WTC11 (cell line): ENCODE measurements around the gene RGS7. TPM values are rescaled to one million over a fixed set of nuclear protein-coding genes. Genes with fewer than 3 reads are reported as not detected.

Experiments used
- ATAC-seq: fragments of 200-7000 bp; cut with Tn5 transposase; 2 replicates; pipeline ENCODE4 v1.10.0; 2021; ENCODE audit warnings: mild to moderate bottlenecking, moderate library complexity
- CTCF ChIA-PET: fragments of 300-600 bp; sonication (Branson Sonifier 250); formaldehyde crosslinking; loops from one replicate; lab custom pipeline; 2021; ENCODE audit warnings: antibody characterized with exemption; lab: Charles Lee
- POLR2A ChIA-PET: fragments of 350-600 bp; sonication (Branson Sonifier 250); formaldehyde crosslinking; loops from one replicate; lab custom pipeline; 2021; ENCODE audit warnings: antibody characterized with exemption; lab: Charles Lee
- DNase-seq: peaks from one replicate; pipeline ENCODE4 v3.0.0; 2021; ENCODE audit warnings: low spot score
- H3K27ac Mint-ChIP-seq: 2 replicates; pipeline ENCODE4 v1.8.0; 2021; ENCODE audit warnings: mixed read lengths
- H3K27me3 Mint-ChIP-seq: 2 replicates; pipeline ENCODE4 v1.8.0; 2021; ENCODE audit warnings: low read depth, mild to moderate bottlenecking, moderate library complexity, mixed read lengths
- H3K36me3 Mint-ChIP-seq: 2 replicates; pipeline ENCODE4 v1.8.0; 2021; ENCODE audit warnings: mixed read lengths
- H3K4me1 Mint-ChIP-seq: 2 replicates; pipeline ENCODE4 v1.8.0; 2022; ENCODE audit warnings: mixed read lengths
- H3K4me3 Mint-ChIP-seq: 2 replicates; pipeline ENCODE4 v1.8.0; 2021; ENCODE audit warnings: mild to moderate bottlenecking, moderate library complexity, mixed read lengths
- H3K9me3 Mint-ChIP-seq: 2 replicates; pipeline ENCODE4 v1.8.0; 2021; ENCODE audit warnings: mixed read lengths
- ATF1 ChIP-seq: sonication (generic); formaldehyde crosslinking; IDR thresholded peaks from 2 replicates; pipeline ENCODE4 v1.8.1; 2023; ENCODE audit warnings: mild to moderate bottlenecking, moderate library complexity, missing genetic modification reagents
- CDX4 ChIP-seq: fragments of 250-450 bp; sonication (Bioruptor Pico); IDR thresholded peaks from 2 replicates; pipeline ENCODE4 v1.9.0; 2021; ENCODE audit warnings: moderate library complexity, mild to moderate bottlenecking, inconsistent platforms, borderline replicate concordance
- CTCF ChIP-seq: fragments of 200-600 bp; IDR thresholded peaks from 2 replicates; pipeline ENCODE4 v1.8.0; 2022; ENCODE audit warnings: antibody characterized with exemption
- ELF4 ChIP-seq: sonication (generic); formaldehyde crosslinking; IDR thresholded peaks from 2 replicates; pipeline ENCODE4 v1.8.1; 2022; ENCODE audit warnings: low read depth, mild to moderate bottlenecking, moderate library complexity, missing genetic modification reagents
- ESRRA ChIP-seq: sonication (generic); formaldehyde crosslinking; IDR thresholded peaks from 2 replicates; pipeline ENCODE4 v1.8.1; 2022; ENCODE audit warnings: mild to moderate bottlenecking, missing genetic modification reagents, borderline replicate concordance
- FOXJ3 ChIP-seq: sonication (generic); formaldehyde crosslinking; IDR thresholded peaks from 2 replicates; pipeline ENCODE4 v1.9.0; 2021; ENCODE audit warnings: missing genetic modification reagents, mild to moderate bottlenecking, borderline replicate concordance
- GABPB1 ChIP-seq: sonication (generic); formaldehyde crosslinking; IDR thresholded peaks from 2 replicates; pipeline ENCODE4 v1.8.1; 2023; ENCODE audit warnings: mild to moderate bottlenecking, missing genetic modification reagents
- GTF2I ChIP-seq: fragments of 250-450 bp; sonication (Bioruptor Pico); conservative IDR thresholded peaks from 2 replicates; pipeline ENCODE4 v1.4.0; 2021; ENCODE audit warnings: mild to moderate bottlenecking
- HMGA2 ChIP-seq: fragments of 250-450 bp; sonication (Bioruptor Pico); IDR thresholded peaks from 2 replicates; pipeline ENCODE4 v1.4.0; 2021; ENCODE audit warnings: mild to moderate bottlenecking, moderate library complexity
- HMGXB4 ChIP-seq: sonication (generic); formaldehyde crosslinking; IDR thresholded peaks from 2 replicates; pipeline ENCODE4 v1.8.1; 2023; ENCODE audit warnings: mild to moderate bottlenecking, moderate library complexity, missing genetic modification reagents
- IRF2 ChIP-seq: sonication (generic); formaldehyde crosslinking; IDR thresholded peaks from 2 replicates; pipeline ENCODE4 v1.8.0; 2022; ENCODE audit warnings: low read depth, missing genetic modification reagents, borderline replicate concordance
- JAZF1 ChIP-seq: fragments of 250-450 bp; sonication (Bioruptor Pico); IDR thresholded peaks from 2 replicates; pipeline ENCODE4 v1.9.0; 2021; ENCODE audit warnings: moderate library complexity, mild to moderate bottlenecking, inconsistent platforms
- KAT7 ChIP-seq: sonication (generic); formaldehyde crosslinking; IDR thresholded peaks from 2 replicates; pipeline ENCODE4 v1.8.1; 2023; ENCODE audit warnings: missing genetic modification reagents, mild to moderate bottlenecking, borderline replicate concordance
- MAX ChIP-seq: sonication (generic); formaldehyde crosslinking; IDR thresholded peaks from 2 replicates; pipeline ENCODE4 v1.8.0; 2022; ENCODE audit warnings: mild to moderate bottlenecking, missing genetic modification reagents
- NFATC4 ChIP-seq: fragments of 250-450 bp; sonication (Bioruptor Pico); IDR thresholded peaks from 2 replicates; pipeline ENCODE4 v1.9.0; 2021; ENCODE audit warnings: mild to moderate bottlenecking
- NR2C2 ChIP-seq: sonication (generic); formaldehyde crosslinking; IDR thresholded peaks from 2 replicates; pipeline ENCODE4 v1.8.0; 2022; ENCODE audit warnings: mild to moderate bottlenecking, missing genetic modification reagents
- PRRX2 ChIP-seq: fragments of 250-450 bp; sonication (Bioruptor Pico); IDR thresholded peaks from 2 replicates; pipeline ENCODE4 v1.8.0; 2021; ENCODE audit warnings: mild to moderate bottlenecking
- SOX15 ChIP-seq: fragments of 250-450 bp; sonication (Bioruptor Pico); IDR thresholded peaks from 2 replicates; pipeline ENCODE4 v1.9.0; 2021; ENCODE audit warnings: mild to moderate bottlenecking
- SP1 ChIP-seq: sonication (generic); formaldehyde crosslinking; conservative IDR thresholded peaks from 2 replicates; pipeline ENCODE4 v1.8.1; 2022; ENCODE audit warnings: missing genetic modification reagents
- ZBTB21 ChIP-seq: sonication (generic); formaldehyde crosslinking; IDR thresholded peaks from 2 replicates; pipeline ENCODE4 v1.8.1; 2023; ENCODE audit warnings: mild to moderate bottlenecking, missing genetic modification reagents, borderline replicate concordance
- ZNF121 ChIP-seq: sonication (generic); formaldehyde crosslinking; IDR thresholded peaks from 2 replicates; pipeline ENCODE4 v1.8.0; 2023; ENCODE audit warnings: missing genetic modification reagents
- ZNF396 ChIP-seq: fragments of 250-450 bp; sonication (Bioruptor Pico); IDR thresholded peaks from 2 replicates; pipeline ENCODE4 v1.8.0; 2021; ENCODE audit warnings: mild to moderate bottlenecking, moderate library complexity, borderline replicate concordance
- ZNF423 ChIP-seq: fragments of 250-450 bp; sonication (Bioruptor Pico); IDR thresholded peaks from 2 replicates; pipeline ENCODE4 v2.1.2; 2022; ENCODE audit warnings: mild to moderate bottlenecking, moderate library complexity
- ZSCAN18 ChIP-seq: fragments of 250-450 bp; sonication (Bioruptor Pico); IDR thresholded peaks from 2 replicates; pipeline ENCODE4 v2.1.2; 2022; ENCODE audit warnings: mild to moderate bottlenecking, moderate library complexity
- total RNA-seq: library from RNA; stranded (reverse); gene quantifications from 3 replicates; pipeline ENCODE4 v1.2.3, GENCODE V29; 2021
- TF ChIP-seq, protein P1 (sequence below): sonication (generic); formaldehyde crosslinking; IDR thresholded peaks from 2 replicates; pipeline ENCODE4 v1.8.1; 2023; ENCODE audit warnings: mild to moderate bottlenecking, missing genetic modification reagents, moderate library complexity
- TF ChIP-seq, protein P2 (sequence below): sonication (generic); formaldehyde crosslinking; IDR thresholded peaks from 2 replicates; pipeline ENCODE4 v1.8.1; 2022; ENCODE audit warnings: mild to moderate bottlenecking, moderate library complexity, missing genetic modification reagents
- TF ChIP-seq, protein P3 (sequence below): fragments of 250-450 bp; sonication (Bioruptor Pico); IDR thresholded peaks from 2 replicates; pipeline ENCODE4 v1.9.0; 2021; ENCODE audit warnings: mild to moderate bottlenecking

Gene RGS7
- total RNA-seq, 1 experiment from 2014 or later = 1.2 TPM

GRCh38 chr1:241212628-241213027, 144.4 kb downstream of the RGS7 start:
- Mint-ChIP-seq H3K27ac (no peak overlapping the region), H3K9me3 (peaks cover 10% of the 10 kb centered on the region), H3K36me3 (no peaks in the 10 kb centered on the region), H3K4me1 (peaks cover 14% of the 10 kb centered on the region), H3K27me3 (no peaks in the 10 kb centered on the region; the same call in 1 of the 2 replicates), H3K4me3 (no peak overlapping the region)
- ChIA-PET CTCF (no interaction called here), POLR2A (no interaction called here)
- TF ChIP-seq HMGXB4 (CRISPR knock-in tag) (no peak), ELF4 (CRISPR knock-in tag) (no peak), SOX15 (no peak)
- TF ChIP-seq, protein P1, sequence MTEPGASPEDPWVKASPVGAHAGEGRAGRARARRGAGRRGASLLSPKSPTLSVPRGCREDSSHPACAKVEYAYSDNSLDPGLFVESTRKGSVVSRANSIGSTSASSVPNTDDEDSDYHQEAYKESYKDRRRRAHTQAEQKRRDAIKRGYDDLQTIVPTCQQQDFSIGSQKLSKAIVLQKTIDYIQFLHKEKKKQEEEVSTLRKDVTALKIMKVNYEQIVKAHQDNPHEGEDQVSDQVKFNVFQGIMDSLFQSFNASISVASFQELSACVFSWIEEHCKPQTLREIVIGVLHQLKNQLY = no peak
- DNase-seq = no peak
- ATAC-seq = no peak

DNA sequence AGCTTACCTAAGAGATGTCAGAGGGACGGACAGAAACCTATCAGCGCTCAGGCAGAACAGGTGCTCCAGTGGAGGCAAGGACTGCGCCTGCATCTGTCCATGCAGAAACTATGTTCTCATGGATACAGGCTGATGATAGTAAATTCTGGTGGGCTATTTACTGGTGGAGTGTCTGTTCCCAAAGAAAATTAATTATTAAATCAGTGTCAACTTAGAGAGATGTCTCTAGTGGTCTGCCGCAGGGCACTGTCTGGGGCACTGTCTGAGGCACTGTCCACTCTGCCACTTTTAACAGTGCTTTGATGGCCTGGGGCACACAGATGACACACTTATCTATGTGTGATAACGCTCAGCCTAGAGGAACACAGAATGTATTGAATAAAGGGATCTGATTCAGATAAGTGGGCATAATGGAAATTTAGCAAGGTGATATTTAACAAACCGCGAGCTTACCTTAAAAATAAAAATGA, 148.1 kb downstream of the RGS7 start:
- no peaks in the 10 kb centered on the region for H3K36me3 Mint-ChIP-seq
- no peak for TF ChIP-seq IRF2 (CRISPR knock-in tag)
- no peak for TF ChIP-seq NR2C2 (CRISPR knock-in tag)
- TF ChIP-seq JAZF1 (CRISPR knock-in tag) = no peak
- TF ChIP-seq MAX = no peak
- TF ChIP-seq ZSCAN18 (CRISPR knock-in tag) = no peak
- TF ChIP-seq SP1 (CRISPR knock-in tag) = no peak
- TF ChIP-seq GABPB1 (CRISPR knock-in tag) = no peak
- TF ChIP-seq CTCF = no peak
- TF ChIP-seq ZNF396 (CRISPR knock-in tag) = no peak
- TF ChIP-seq GTF2I (CRISPR knock-in tag) = no peak
- TF ChIP-seq ESRRA (CRISPR knock-in tag) = no peak
- no peak for TF ChIP-seq ATF1
- TF ChIP-seq PRRX2 (CRISPR knock-in tag) = no peak
- no peak for TF ChIP-seq KAT7
- TF ChIP-seq ZNF423 (CRISPR knock-in tag) = no peak
- no peak for TF ChIP-seq ELF4 (CRISPR knock-in tag)
- TF ChIP-seq, all 79 proteins: peak for 0
- Mint-ChIP-seq H3K4me1 (peaks cover 8% of the 10 kb centered on the region), H3K27me3 (no peaks in the 10 kb centered on the region; the same call in 1 of the 2 replicates), H3K4me3 (no peak overlapping the region), H3K27ac (no peak overlapping the region), H3K9me3 (peaks cover 3% of the 10 kb centered on the region; the same call in 1 of the 2 replicates)
- POLR2A ChIA-PET = no interaction called here
- CTCF ChIA-PET = no interaction called here
- DNase-seq (no peak), ATAC-seq (no peak; the same call in 1 of the 2 replicates)

DNA sequence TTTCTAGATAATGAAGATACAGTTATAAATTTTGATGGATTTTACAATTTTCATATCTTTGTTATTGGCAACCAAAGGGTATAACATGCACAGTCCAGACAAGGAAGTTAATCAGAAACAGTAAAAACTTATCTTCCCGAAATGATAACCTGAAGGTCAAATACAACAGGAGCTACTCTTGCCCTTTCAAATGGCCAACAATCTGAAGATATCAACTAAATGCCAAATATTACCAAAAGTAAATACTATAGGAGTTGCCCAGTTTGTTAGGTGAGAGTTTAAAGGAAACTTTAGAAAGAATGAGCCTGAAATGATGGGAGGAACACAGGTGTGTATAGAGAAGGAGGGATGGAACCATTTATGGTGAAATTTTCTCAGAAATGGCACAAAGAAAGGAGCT, 153.2 kb downstream of the RGS7 start:
- DNase-seq (no peak), ATAC-seq (no peak)
- Mint-ChIP-seq H3K4me3 (no peak overlapping the region), H3K9me3 (peaks cover 3% of the 10 kb centered on the region; the same call in 1 of the 2 replicates), H3K27me3 (no peaks in the 10 kb centered on the region), H3K36me3 (no peaks in the 10 kb centered on the region), H3K27ac (no peak overlapping the region; the same call in 1 of the 2 replicates), H3K4me1 (peaks cover 21% of the 10 kb centered on the region)
- CTCF ChIA-PET = no interaction called here
- POLR2A ChIA-PET = no interaction called here
- TF ChIP-seq, protein P2, sequence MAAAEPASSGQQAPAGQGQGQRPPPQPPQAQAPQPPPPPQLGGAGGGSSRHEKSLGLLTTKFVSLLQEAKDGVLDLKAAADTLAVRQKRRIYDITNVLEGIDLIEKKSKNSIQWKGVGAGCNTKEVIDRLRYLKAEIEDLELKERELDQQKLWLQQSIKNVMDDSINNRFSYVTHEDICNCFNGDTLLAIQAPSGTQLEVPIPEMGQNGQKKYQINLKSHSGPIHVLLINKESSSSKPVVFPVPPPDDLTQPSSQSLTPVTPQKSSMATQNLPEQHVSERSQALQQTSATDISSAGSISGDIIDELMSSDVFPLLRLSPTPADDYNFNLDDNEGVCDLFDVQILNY = no peak
- TF ChIP-seq ZBTB21 (CRISPR knock-in tag) (no peak), JAZF1 (CRISPR knock-in tag) (no peak), ZNF121 (CRISPR knock-in tag) (no peak), NFATC4 (CRISPR knock-in tag) (no peak), FOXJ3 (CRISPR knock-in tag) (no peak), HMGA2 (CRISPR knock-in tag) (no peak), CDX4 (CRISPR knock-in tag) (no peak)
- TF ChIP-seq, protein P3, sequence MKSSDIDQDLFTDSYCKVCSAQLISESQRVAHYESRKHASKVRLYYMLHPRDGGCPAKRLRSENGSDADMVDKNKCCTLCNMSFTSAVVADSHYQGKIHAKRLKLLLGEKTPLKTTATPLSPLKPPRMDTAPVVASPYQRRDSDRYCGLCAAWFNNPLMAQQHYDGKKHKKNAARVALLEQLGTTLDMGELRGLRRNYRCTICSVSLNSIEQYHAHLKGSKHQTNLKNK = no peak
